ENCODE data around the gene ASB4.
A peak's percentile ranks its signal among the peaks of the same experiment; 100 is the strongest.
"Not testable (repeated sequence)": the region's sequence is repeated elsewhere in the genome, so short reads cannot be mapped to it uniquely, and the experiment has no call there.

The ASB4 gene

GRCh38 chr7:95478272-95479037, 7.3 kb upstream of the ASB4 start:
- no peak for DNase-seq (ENCODE audit: low read depth in 2 of 2)

- no peak for DNase-seq (ENCODE audit: low read depth in 2 of 2)
These were observed 5.6 kb upstream of the ASB4 start for GRCh38 chr7:95479992-95480624.

- no peak for DNase-seq (ENCODE audit: low read depth in 2 of 2)
These were observed 4.2 kb upstream of the ASB4 start for GRCh38 chr7:95481271-95482165.

DNA sequence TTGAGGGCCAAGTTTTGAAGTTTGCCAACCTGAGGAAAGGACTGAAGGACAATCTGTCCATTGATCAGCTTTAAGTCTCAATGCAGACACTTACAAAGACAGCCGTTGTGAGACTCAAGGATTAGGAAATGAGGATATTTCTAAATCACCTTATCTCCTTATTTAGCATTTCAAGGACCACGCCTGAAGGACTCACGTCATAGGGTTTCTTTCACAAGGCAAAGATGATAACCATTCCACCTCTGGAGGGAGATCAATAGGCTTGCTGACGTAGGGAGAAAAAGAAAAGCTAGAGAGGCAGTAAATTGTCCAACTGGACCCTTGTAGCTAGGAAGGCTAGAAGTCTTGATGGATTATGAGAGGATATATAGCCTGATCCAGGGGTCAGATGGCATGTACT, 3.3 kb upstream of the ASB4 start:
- no peak for DNase-seq (ENCODE audit: low read depth in 2 of 2)

DNA sequence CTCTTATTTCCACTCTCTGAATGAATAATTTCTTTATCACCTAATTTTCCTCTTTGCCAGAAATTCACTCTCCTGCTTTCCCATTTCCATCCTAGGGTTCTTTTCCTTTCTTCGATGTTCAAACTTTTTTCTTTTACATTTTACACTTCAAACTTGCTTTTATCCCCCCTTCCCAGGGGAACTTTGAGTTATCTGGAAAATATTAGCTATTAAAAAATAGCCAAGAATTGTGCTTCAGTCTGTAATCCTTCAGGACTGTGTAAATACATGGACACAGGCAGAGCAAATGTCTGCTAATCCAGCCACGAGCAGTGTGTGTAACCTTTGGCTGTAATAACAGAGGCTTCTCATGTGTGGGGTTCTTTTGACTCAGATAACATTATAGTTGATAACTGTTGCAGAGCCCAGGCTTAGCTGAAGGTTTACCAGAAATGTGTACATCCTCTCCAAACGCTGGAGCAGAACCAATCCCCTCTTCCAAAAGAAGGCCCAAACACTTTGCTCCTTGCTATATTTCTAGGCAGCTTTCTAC, 4.6 kb downstream of the ASB4 start:
- DNase-seq (ENCODE audit: low read depth in 2 of 2) = no peak

DNA sequence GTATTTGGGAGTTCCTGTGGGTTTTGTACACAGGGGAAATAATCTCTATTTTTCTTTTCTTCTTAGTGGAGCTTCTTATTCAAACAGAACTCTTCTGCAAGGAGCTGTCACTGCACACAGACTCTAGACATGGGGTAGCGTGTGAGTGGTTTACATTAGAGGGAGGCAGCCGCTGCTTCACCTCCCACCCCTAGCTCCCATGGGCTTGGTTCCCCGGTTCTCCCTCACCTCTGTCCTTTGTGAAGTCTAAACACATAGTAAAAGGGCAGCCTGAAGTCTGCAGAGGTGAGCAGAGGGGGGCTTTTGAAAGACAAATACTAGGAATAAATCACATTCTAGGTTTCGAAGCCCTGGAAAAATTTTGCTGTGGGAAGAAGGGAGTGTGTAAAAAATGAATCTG, 5.5 kb downstream of the ASB4 start:
- DNase-seq (ENCODE audit: low read depth in 2 of 2) = no peak

- DNase-seq (ENCODE audit: low read depth in 2 of 2) = no peak
These were observed 6.0 kb downstream of the ASB4 start for GRCh38 chr7:95491634-95492314.

GRCh38 chr7:95493247-95493646, 7.5 kb downstream of the ASB4 start:
- DNase-seq (ENCODE audit: low read depth in 2 of 2) = no peak

GRCh38 chr7:95493844-95494243, 8.1 kb downstream of the ASB4 start:
- no peak for DNase-seq (ENCODE audit: low read depth in 2 of 2)

DNA sequence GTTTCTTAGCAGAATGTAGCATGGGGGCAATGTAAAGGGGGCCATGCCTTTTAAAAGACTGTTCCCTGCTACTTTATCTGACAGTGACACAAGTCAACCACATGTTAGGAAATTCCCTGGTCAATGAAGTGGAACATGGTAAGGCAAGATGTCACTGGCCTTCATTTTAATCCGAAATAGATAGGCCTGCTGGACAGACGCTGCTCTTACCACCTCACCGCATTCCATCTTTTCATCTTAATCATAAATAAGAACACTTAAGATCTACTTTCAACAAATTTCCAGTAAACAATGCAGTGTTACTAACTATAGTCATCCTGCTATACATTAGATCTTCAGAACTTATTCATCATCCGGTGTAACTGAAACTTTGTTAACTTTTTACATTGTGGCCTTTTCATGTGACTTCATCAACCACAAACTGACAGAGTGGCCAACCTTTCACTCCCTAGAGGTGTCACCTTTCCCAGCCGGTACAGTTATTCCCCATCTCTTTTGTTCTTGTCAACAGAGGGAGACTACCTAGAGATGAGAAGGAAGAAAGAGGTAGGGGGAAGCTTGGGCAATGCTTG, 15.6 kb downstream of the ASB4 start:
- DNase-seq (ENCODE audit: low read depth in 2 of 2) = no peak

DNA sequence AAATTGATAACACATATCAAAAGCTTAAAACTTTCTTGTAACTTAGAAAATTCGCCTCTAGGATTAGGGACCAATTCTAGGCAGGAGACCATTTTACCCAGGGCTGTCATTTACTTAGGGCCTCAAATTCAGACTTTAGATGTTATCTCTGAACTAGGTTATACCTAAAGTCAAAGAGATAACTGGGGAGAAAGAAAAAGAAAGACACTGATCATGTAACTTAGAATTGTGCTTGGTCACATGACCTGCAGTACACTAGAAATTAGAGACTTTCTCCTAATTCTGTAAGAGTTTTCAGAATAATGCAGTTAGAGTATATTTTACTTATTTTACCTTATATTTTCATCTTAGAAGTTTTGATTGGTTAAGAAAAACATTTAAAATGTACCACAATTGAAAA, 16.7 kb downstream of the ASB4 start:
- no peak for DNase-seq (ENCODE audit: low read depth in 2 of 2)

DNA sequence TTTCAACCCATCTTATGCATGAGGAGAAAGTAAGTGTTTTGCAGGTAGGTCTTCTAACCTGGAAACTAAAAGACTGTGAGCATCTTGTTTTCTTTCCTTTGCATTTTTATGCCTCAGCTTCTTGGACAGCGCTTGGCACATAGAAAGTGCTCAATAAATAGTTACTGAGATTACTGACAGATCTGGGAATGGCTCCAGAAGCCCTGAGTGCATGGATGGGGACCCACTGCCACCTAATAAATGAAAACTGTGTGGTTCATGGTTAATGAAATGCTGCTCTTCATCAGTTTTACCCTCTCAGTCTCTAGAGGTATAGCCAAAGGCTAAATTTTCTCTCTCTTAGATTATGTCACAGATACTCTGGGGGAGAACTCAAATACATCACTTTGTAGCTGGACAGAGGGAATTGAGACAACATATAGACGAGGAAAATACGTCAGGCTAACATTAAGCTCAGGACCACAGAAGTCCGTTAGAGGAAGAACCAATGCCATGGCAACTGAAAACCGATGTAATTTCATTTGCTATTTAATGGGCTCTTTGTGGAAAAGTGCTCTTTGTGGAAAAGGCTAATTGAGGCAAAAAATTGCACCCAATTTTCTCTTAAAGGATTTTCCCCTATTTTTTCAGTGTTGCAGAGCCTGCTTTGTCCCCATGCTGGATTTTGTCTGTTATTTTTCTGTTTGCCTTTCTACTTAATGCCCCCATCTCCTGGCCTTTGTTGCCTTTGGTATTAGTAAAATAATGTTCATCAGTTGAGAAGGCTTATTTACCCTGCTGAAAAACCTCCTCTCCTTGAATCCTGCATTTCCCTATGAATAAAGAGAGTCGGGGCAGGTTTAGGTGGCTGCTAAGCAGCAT, 17.8 kb downstream of the ASB4 start:
- no peak for DNase-seq (ENCODE audit: low read depth in 2 of 2)

- DNase-seq (ENCODE audit: low read depth in 2 of 2) = not testable (repeated sequence)
These were observed 18.4 kb downstream of the ASB4 start for GRCh38 chr7:95504132-95504588.

DNA sequence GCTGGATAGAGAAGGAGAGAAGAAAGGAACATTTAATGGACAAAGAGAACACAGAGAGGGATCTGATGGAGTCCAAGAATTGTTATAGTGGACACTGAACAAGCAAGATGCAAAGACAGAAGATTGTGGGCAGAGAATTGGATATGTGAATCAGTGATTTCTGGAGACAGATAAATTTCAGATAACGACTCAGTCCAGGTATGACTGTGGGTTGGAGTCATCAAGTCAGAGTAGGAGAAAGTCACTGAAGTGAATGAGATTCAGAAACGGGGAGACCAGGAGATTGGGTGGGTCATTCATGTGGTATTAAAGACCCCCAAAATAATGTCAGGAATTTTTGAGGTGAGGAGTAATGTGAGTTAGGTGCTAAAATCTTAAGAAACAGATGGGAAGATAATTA, 23.0 kb downstream of the ASB4 start:
- DNase-seq (ENCODE audit: low read depth in 2 of 2) = no peak

DNA sequence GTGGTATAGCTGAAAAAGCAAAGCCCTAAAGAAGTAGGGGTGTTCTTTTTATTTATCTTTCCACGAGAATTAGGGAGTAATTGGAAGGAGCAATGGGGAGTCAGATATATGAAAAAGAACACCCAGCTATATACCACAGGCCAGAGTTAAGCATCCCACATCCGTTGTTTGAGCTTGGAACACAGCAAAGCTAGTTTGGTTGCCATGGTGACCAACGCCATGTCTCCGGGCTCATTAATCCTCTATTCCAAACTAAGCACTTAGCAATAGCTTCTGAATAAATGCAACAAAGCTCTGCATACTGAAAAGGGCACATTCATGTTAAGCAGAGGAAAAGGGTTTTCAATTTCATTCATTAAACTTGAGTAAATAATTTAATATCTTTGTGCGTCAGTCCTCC, 23.5 kb downstream of the ASB4 start:
- no peak for DNase-seq (ENCODE audit: low read depth in 2 of 2)

- DNase-seq (ENCODE audit: low read depth in 2 of 2) = peak; percentile 8 to 10
These were observed 26.0 kb downstream of the ASB4 start for GRCh38 chr7:95511716-95512260.

- no peak for DNase-seq (ENCODE audit: low read depth in 2 of 2)
These were observed 31.7 kb downstream of the ASB4 start for GRCh38 chr7:95517458-95517857.

GRCh38 chr7:95517870-95518269, 32.1 kb downstream of the ASB4 start:
- DNase-seq (ENCODE audit: low read depth in 2 of 2) = no peak

DNA sequence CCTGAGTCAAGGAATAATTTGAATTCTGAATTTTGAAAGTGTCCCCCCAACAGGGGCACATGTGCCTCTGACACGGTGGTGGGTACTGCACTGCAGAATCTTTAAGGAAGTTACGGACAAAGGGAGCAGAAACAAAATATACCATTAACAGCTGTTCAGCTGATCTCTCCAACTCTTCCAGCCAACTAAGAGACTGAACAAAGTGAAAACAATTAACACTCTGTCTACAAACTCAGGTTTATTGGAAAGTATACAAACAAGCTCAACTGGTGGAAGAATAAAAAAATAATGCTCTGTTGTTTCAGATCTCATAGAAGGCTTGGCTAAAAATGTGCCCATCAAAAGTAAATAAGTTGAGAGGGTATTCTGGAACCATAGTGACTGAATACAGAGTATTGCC, 34.4 kb downstream of the ASB4 start:
- DNase-seq (ENCODE audit: low read depth in 2 of 2) = no peak

GRCh38 chr7:95525503-95525902, 39.8 kb downstream of the ASB4 start:
- no peak for DNase-seq (ENCODE audit: low read depth in 2 of 2)

Data from stimulated activated CD8-positive, alpha-beta memory T cell treated with anti-CD3 and anti-CD28 coated beads, Interleukin-7, amount 100 ng/mL, for 4 hours (primary cell).